KOPT-K1 (cell line): Measurements from ENCODE around the gene ZNG1B.
"Not testable (repeated sequence)": the region's sequence is repeated elsewhere in the genome, so short reads cannot be mapped to it uniquely, and the experiment has no call there.

ENCODE experiments used
- H3K27ac ChIP-seq: fragments of 200-600 bp; sonication (generic); 2 replicates; pipeline ENCODE4 v1.5.1; 2016; ENCODE audit warnings: antibody characterized with exemption, mild to moderate bottlenecking, low read depth, low read length; ENCODE audit not compliant: poor library complexity, severe bottlenecking
- H3K36me3 ChIP-seq: fragments of 200-600 bp; sonication (generic); 2 replicates; pipeline ENCODE4 v1.5.1; 2017; ENCODE audit warnings: antibody characterized with exemption, mild to moderate bottlenecking, low read length, moderate library complexity; ENCODE audit not compliant: insufficient read depth
- H3K9me3 ChIP-seq: fragments of 200-600 bp; sonication (generic); 2 replicates; pipeline ENCODE4 v1.5.1; 2017; ENCODE audit warnings: antibody characterized with exemption, low read length, mild to moderate bottlenecking; ENCODE audit not compliant: insufficient read depth, poor library complexity, severe bottlenecking

The ZNG1B gene

GRCh38 chr2:113437508-113438465 lies at the start of gene ZNG1B:
ZNG1B (plus strand) TSS chr2:113437691; CDS start chr2:113437869, 178 bp downstream.
- not testable (repeated sequence) for H3K9me3 ChIP-seq, H3K36me3 ChIP-seq
- peak within 1 kb of the TSS; percentile 47 for H3K27ac ChIP-seq

GRCh38 chr2:113390124-113390849 lies 47.2 kb upstream of the ZNG1B start:
- Histone ChIP-seq H3K36me3 (no peaks in the 10 kb centered on the region), H3K27ac (peak overlapping the region; percentile 51), H3K9me3 (no peaks in the 10 kb centered on the region)

DNA sequence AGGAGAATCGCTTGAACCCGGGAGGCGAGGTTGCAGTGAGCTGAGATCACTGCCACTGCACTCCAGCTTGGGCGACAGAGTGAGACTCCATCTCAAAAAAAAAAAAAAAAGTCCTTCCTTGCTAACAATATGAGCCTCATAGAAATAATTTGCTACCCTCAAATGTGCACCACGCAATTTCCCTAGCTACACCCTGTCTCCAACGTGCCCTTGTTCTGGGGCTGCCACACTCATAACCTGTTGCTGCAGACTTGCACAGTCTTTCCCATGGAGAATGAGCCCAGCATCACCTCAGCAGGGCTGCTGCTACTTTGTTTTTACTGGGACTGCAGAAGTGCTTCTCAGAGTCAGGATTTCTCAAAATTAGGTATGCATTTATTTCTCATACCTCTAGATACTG lies 46.4 kb upstream of the ZNG1B start:
- H3K27ac ChIP-seq, result no peak overlapping the region
- no peaks in the 10 kb centered on the region for H3K9me3 ChIP-seq
- H3K36me3 ChIP-seq, result no peaks in the 10 kb centered on the region

DNA sequence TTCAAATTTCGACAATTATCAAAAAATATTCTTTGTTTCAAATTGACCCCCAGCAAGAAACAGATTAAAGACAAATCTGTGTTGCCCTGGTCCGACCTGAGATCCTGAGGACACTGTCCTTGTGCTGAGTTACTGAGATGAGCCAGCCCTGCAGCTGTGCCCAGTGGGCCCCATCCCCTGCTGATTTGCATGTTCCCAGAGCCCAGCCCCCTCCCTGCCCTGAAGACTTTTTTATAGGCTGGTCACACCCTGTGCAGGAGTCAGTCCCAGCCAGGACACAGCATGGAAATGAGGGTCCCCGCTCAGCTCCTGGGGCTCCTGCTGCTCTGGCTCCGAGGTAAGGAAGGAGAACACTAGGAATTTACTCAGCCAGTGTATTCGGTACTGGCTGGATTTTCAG lies 31.4 kb upstream of the ZNG1B start:
- no peak overlapping the region for H3K27ac ChIP-seq
- H3K36me3 ChIP-seq, result no peaks in the 10 kb centered on the region
- H3K9me3 ChIP-seq, result no peaks in the 10 kb centered on the region

GRCh38 chr2:113407446-113408099 lies 29.9 kb upstream of the ZNG1B start:
- no peak overlapping the region for H3K27ac ChIP-seq
- H3K9me3 ChIP-seq, result no peaks in the 10 kb centered on the region

DNA sequence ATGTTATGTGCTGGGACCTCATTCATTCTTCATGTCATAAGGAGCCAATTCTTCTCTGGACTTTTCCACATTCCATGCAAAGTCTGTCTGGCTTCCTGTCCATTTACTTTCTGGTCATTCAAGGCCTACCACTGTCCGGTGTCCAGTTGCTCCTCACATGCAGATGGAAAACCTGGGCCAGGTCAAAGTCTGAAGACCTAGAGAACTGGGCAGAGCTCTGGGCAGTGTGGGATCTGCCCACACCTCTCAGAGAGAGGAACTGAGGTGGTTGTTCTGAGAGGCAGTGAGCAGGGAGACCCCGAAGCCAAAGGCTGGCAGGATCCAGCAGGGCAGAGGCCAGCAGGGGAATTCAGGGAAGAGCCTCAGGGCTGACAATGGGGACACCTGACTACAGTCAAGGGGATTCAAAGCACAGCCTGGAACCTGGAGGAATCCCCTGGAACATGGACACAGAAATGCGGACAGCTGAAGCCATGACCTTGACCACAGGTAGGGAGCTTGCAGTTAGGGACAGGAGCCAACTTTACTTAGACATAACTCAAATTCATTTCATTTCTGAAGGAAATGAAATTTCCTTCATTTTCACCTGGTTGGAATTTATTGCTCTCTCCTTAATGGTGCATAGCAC lies 25.7 kb upstream of the ZNG1B start:
- not testable (repeated sequence) for H3K9me3 ChIP-seq, H3K27ac ChIP-seq, H3K36me3 ChIP-seq

More at GRCh38 chr2:113407446-113408099, 29.9 kb upstream of the ZNG1B start:
- H3K36me3 ChIP-seq, result no peaks in the 10 kb centered on the region

DNA sequence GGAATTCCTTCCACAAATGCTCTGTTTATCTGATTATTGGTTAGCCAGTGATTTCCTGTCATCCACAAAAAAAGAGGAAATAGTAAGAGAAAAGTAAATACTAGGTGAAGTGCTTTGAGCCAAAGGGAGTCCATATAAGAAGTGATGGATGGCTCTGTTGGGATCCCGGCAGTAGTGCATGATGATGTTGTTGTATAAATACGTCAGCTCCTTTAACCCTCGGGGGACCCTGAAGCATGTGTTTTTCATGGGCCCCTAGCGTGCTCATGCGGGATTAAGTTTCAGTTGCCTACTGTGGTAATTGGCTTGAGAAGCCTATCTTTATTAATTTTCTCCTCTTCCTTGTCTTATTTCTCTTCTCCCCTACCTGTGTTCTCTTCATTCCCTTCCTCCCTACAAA lies 24.7 kb upstream of the ZNG1B start:
- not testable (repeated sequence) for H3K36me3 ChIP-seq, H3K27ac ChIP-seq, H3K9me3 ChIP-seq

DNA sequence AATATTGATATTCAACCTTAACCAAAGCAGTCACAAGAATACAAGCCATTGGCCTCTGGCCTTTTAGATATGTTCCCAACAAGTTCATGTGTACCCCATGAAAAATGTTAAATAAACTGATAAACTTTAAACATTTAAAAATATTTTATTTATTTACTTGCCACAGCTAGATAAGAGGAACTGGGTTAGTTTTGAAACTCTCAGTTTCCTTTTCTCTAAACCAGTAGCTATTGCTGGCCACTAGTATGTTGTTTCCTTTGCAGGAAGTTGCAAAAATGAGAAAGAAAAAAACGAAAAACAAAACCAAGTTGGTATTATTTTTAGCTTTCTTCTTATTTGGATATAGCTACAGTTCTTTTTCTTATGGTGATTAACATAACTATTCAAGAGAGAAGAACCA lies 5.7 kb upstream of the ZNG1B start:
- not testable (repeated sequence) for H3K9me3 ChIP-seq, H3K36me3 ChIP-seq, H3K27ac ChIP-seq

DNA sequence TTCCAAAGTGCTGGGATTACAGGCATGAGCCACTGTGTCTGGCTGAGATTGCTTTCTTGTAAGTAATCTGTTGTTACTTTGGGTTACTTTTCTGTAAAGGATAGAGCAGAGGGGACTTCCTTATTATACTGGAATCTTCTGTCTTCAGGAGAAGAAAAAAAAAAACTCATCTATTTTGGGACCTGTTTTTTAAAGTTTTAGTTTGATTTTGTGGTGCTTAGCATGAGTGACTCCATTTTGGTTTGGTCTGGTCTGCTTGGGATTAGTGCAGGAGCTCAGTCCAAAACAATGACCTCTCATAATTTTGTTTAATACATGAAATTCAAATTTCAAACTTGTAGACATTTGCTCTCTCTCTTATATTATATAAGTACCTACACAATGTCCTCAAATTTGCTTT lies 4.0 kb upstream of the ZNG1B start:
- not testable (repeated sequence) for H3K36me3 ChIP-seq, H3K27ac ChIP-seq

DNA sequence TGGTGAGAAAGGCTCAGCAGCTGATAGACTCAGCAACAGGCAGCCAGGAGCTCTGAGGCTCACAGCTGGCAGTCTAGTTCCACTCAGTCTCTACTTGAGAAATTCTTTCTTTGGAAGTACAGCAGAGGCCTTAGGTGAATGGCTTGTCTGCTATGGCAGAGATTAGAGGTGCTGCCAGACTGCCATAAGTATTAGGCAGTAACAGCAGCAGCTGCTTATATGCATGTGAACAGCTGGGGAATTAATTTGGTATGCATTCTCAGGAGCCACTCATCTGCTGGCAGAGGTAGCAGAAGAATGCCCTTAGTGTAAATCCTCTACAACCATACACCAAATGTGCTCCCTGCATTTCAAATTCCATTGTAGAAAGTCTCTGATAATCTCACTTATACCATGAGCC lies 28.3 kb downstream of the ZNG1B start:
- H3K9me3 ChIP-seq, H3K36me3 ChIP-seq, H3K27ac ChIP-seq: not testable (repeated sequence)

More for the DNA sequence above, 4.0 kb upstream of the ZNG1B start:
- H3K9me3 ChIP-seq, result not testable (repeated sequence)

GRCh38 chr2:113476688-113477368 lies 39.3 kb downstream of the ZNG1B start:
- not testable (repeated sequence) for H3K27ac ChIP-seq, H3K9me3 ChIP-seq, H3K36me3 ChIP-seq

- not testable (repeated sequence) for H3K36me3 ChIP-seq, H3K27ac ChIP-seq, H3K9me3 ChIP-seq
Observed at GRCh38 chr2:113496527-113496926, 59.0 kb downstream of the ZNG1B start.

GRCh38 chr2:113498365-113498764 lies 60.9 kb downstream of the ZNG1B start, which contains the start of gene FOXD4L1:
FOXD4L1 (plus strand) TSS chr2:113498665; CDS start chr2:113499257, 592 bp downstream.
- not testable (repeated sequence) for H3K36me3 ChIP-seq, H3K9me3 ChIP-seq, H3K27ac ChIP-seq
